Measurements from ENCODE around the gene NFIX.

DNA sequence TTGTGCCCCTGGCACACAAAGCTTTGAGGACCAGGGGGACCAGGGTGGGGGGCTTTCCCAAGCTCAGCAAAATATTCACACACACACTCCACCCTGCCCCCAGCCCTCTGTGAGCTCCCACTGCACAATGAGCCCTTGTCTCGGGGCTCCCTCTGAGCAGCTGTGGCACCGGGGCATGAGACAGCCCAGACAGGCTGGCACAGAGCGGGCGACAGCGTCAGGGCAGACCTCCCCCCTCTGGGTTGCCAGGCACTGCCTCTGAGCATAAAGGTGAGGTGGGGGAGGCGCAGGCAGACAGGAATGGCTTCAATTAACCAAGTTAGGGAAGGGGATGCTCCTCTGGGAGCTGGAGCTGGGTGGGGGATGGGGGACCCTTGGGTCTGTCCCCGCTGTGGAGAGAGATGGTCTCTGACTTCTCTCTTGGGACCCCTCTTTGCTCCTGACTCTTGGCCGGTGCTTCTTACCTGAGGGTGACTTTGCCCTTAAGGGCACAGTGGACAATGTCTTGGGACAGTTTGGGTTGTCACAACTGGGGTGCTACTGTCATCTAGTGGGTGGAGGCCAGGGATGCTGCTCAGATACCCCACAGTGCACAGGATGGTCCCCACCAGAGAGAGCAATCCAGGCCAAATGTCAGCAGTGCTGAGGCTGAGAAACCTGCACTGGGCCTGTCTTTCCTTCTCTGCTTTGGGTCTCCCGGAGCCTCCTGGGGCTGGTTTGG lies 77.1 kb downstream of the NFIX start:
- TF ChIP-seq CTCF (IDR thresholded peaks at IDR 0.05; ENCODE audit: extremely low read depth in 1 of 2, insufficient read depth in 1 of 2, low read depth in 1 of 2, low read length in 2 of 2) (no peak), MAX (IDR thresholded peaks at IDR 0.05; ENCODE audit: insufficient read depth, insufficient read length) (no peak), EZH2 (IDR thresholded peaks at IDR 0.05; ENCODE audit: borderline replicate concordance, low read depth, low read length, severe bottlenecking) (no peak), GATA2 (IDR thresholded peaks at IDR 0.05; ENCODE audit: insufficient read depth, insufficient read length, low read depth, low read length) (no peak), POLR2AphosphoS5 (IDR thresholded peaks at IDR 0.05; ENCODE audit: insufficient read depth, low read depth, low read length) (no peak), POLR2A (IDR thresholded peaks at IDR 0.05; ENCODE audit: low read depth, low read length) (no peak), JUN (IDR thresholded peaks at IDR 0.05; ENCODE audit: borderline replicate concordance, insufficient read depth, insufficient read length, low read depth) (no peak), FOS (IDR thresholded peaks at IDR 0.05; ENCODE audit: borderline replicate concordance, insufficient read depth, low read length) (no peak)

All from endothelial cell of umbilical vein (primary cell).